Measurements from ENCODE around the gene FAM107B. TPM values are rescaled to one million over a fixed set of nuclear protein-coding genes. Genes with fewer than 3 reads are reported as not detected.

FAM107B gene
- total and polyA plus RNA-seq, 2 of the 13 experiments (the other 11 are each of a cell fraction or from before 2014, with no cell fraction given): 15.7 to 24.8 TPM

GRCh38 chr10:14571866-14572507 lies 202.7 kb downstream of the FAM107B start (continued):
- TF ChIP-seq ZHX2 (IDR thresholded peaks at IDR 0.05; ENCODE audit: low read depth): no peak
- TF ChIP-seq ZHX2 (CRISPR knock-in tag; IDR thresholded peaks at IDR 0.05; ENCODE audit: borderline replicate concordance): no peak
- no peak for TF ChIP-seq ZNF766 (CRISPR knock-in tag; IDR thresholded peaks at IDR 0.05; ENCODE audit: borderline replicate concordance)
- TF ChIP-seq ARID3A (IDR thresholded peaks at IDR 0.05; ENCODE audit: low read depth, low read length): no peak
- 0 out of 2 replicates have a peak, but pooled peaks have one; percentile 53 for TF ChIP-seq KLF9 (CRISPR knock-in tag; IDR thresholded peaks at IDR 0.05; ENCODE audit: low read depth)
- TF ChIP-seq ZBED4 (CRISPR knock-in tag; IDR thresholded peaks at IDR 0.05; ENCODE audit: borderline replicate concordance): 0 out of 2 replicates have a peak, but pooled peaks have one; percentile 50
- no peak for TF ChIP-seq ZNF260 (CRISPR knock-in tag; IDR thresholded peaks at IDR 0.05; ENCODE audit: borderline replicate concordance, low read depth)
- no peak for TF ChIP-seq ZBTB39 (CRISPR knock-in tag; IDR thresholded peaks at IDR 0.05)
- peak; percentile 90 for TF ChIP-seq BHLHE40 (IDR thresholded peaks at IDR 0.05; ENCODE audit: low read length)
- TF ChIP-seq XRCC5 (optimal IDR thresholded peaks at IDR 0.05; ENCODE audit: low read length): no peak
- no peak for TF ChIP-seq CC2D1A (CRISPR knock-in tag; IDR thresholded peaks at IDR 0.05)
- TF ChIP-seq HMGXB4 (CRISPR knock-in tag; IDR thresholded peaks at IDR 0.05; ENCODE audit: borderline replicate concordance in 1 of 2, low read depth in 1 of 2): peak in 1 of 2 experiments; percentile 46; a peak in 1 of 4 replicates
